HL-60 (cell line): ENCODE data around the gene PITPNC1.

Experiments used
- DNase-seq, 2 experiments: peaks; one replicate each; pipeline ENCODE4 v3.0.0-alpha.2; 2010 to 2020; ENCODE audit warnings: low read depth in 1 of 2, low spot score in 1 of 2
- H3K27ac ChIP-seq: fragments of 250-450 bp; sonication (Bioruptor Pico); replicated peaks from 2 replicates; pipeline ENCODE4 v1.5.1; 2020; ENCODE audit warnings: mild to moderate bottlenecking, moderate library complexity
- H3K27me3 ChIP-seq: fragments of 250-450 bp; sonication (Bioruptor Pico); 2 replicates; pipeline ENCODE4 v1.5.1; 2021; ENCODE audit warnings: mild to moderate bottlenecking, moderate library complexity; ENCODE audit not compliant: insufficient read depth, poor library complexity, severe bottlenecking
- H3K4me3 ChIP-seq: replicated peaks from 2 replicates; pipeline ENCODE4 v1.5.1; 2011; ENCODE audit warnings: mild to moderate bottlenecking, control low read depth, low read length; ENCODE audit not compliant: insufficient read depth
- GABPA ChIP-seq: IDR thresholded peaks from 2 replicates; pipeline ENCODE4 v1.6.1; 2012; ENCODE audit warnings: low read depth
- POLR2AphosphoS5 ChIP-seq: IDR thresholded peaks from 2 replicates; pipeline ENCODE4 v1.6.1; 2012; ENCODE audit warnings: low read depth
- SPI1 ChIP-seq: IDR thresholded peaks from 2 replicates; pipeline ENCODE4 v1.6.1; 2012; ENCODE audit warnings: low read depth, mild to moderate bottlenecking, borderline replicate concordance
- TF ChIP-seq, protein P1 (sequence below): IDR thresholded peaks from 2 replicates; pipeline ENCODE4 v1.6.1; 2012; ENCODE audit warnings: low read depth; ENCODE audit not compliant: insufficient replicate concordance
- TF ChIP-seq, protein P2 (sequence below): IDR thresholded peaks from one replicate; pipeline ENCODE4 v1.5.1; 2011; ENCODE audit warnings: low read length, control low read depth, inconsistent platforms; ENCODE audit not compliant: insufficient read depth

Gene PITPNC1

DNA sequence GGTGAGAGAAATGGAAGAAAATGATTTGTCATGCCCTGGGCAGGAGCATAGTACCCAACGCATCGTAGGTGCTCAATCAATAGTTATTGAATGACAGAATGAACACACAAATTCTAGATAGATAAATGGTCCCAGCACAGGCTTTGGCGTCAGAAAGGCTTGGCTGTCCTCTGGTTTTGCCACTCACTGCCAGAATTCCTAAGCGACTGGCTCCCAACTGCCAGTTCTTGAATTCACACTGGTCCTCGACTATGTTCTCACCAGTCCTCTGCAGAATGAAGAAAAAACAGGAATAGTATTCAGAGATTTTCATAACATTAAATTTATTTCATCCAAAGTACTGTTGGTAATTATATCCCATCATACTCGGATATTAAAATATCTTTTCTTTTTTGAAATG is 177.6 kb downstream of the PITPNC1 start:
- no peak for DNase-seq
- Histone ChIP-seq H3K27ac (no peak overlapping the region), H3K4me3 (no peak overlapping the region), H3K27me3 (no peaks in the 10 kb centered on the region)
- no peak for TF ChIP-seq POLR2AphosphoS5
- TF ChIP-seq, protein P1, sequence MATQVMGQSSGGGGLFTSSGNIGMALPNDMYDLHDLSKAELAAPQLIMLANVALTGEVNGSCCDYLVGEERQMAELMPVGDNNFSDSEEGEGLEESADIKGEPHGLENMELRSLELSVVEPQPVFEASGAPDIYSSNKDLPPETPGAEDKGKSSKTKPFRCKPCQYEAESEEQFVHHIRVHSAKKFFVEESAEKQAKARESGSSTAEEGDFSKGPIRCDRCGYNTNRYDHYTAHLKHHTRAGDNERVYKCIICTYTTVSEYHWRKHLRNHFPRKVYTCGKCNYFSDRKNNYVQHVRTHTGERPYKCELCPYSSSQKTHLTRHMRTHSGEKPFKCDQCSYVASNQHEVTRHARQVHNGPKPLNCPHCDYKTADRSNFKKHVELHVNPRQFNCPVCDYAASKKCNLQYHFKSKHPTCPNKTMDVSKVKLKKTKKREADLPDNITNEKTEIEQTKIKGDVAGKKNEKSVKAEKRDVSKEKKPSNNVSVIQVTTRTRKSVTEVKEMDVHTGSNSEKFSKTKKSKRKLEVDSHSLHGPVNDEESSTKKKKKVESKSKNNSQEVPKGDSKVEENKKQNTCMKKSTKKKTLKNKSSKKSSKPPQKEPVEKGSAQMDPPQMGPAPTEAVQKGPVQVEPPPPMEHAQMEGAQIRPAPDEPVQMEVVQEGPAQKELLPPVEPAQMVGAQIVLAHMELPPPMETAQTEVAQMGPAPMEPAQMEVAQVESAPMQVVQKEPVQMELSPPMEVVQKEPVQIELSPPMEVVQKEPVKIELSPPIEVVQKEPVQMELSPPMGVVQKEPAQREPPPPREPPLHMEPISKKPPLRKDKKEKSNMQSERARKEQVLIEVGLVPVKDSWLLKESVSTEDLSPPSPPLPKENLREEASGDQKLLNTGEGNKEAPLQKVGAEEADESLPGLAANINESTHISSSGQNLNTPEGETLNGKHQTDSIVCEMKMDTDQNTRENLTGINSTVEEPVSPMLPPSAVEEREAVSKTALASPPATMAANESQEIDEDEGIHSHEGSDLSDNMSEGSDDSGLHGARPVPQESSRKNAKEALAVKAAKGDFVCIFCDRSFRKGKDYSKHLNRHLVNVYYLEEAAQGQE, result no peak
- no peak for TF ChIP-seq GABPA
- no peak for TF ChIP-seq SPI1
- TF ChIP-seq, protein P2, sequence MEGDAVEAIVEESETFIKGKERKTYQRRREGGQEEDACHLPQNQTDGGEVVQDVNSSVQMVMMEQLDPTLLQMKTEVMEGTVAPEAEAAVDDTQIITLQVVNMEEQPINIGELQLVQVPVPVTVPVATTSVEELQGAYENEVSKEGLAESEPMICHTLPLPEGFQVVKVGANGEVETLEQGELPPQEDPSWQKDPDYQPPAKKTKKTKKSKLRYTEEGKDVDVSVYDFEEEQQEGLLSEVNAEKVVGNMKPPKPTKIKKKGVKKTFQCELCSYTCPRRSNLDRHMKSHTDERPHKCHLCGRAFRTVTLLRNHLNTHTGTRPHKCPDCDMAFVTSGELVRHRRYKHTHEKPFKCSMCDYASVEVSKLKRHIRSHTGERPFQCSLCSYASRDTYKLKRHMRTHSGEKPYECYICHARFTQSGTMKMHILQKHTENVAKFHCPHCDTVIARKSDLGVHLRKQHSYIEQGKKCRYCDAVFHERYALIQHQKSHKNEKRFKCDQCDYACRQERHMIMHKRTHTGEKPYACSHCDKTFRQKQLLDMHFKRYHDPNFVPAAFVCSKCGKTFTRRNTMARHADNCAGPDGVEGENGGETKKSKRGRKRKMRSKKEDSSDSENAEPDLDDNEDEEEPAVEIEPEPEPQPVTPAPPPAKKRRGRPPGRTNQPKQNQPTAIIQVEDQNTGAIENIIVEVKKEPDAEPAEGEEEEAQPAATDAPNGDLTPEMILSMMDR, result no peak

DNA sequence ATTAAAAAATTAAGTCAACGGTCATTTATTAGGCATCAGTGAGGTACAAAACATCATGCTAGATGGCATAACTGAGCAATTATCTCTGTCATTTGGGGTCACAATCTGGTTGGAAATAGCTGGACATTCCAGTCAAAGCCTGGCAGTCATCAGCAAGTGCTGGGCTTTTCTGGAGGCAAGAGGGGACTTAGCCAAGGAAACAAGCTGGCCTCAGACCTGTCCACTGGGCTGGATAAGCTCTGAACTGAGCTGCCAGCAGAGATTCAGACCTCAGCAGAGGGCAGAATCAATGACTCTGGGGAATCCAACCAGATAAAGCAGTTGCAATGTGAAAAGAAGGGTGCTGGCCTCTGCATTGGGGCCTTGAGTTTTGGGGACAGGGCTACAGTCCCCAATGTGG is 178.8 kb downstream of the PITPNC1 start:
- no peak overlapping the region for H3K4me3 ChIP-seq
- no peaks in the 10 kb centered on the region for H3K27me3 ChIP-seq
- H3K27ac ChIP-seq, result no peak overlapping the region
- DNase-seq, result no peak
- TF ChIP-seq, protein P2, result no peak
- TF ChIP-seq GABPA (no peak), POLR2AphosphoS5 (no peak), SPI1 (no peak)
- TF ChIP-seq, protein P1, result no peak

- DNase-seq, result no peak
- Histone ChIP-seq H3K4me3 (no peak overlapping the region), H3K27ac (no peak overlapping the region), H3K27me3 (no peaks in the 10 kb centered on the region)
- TF ChIP-seq GABPA, result no peak
Measured at GRCh38 chr17:67557052-67557845, 180.2 kb downstream of the PITPNC1 start.

GRCh38 chr17:67557921-67558320 is 180.8 kb downstream of the PITPNC1 start:
- Histone ChIP-seq H3K27ac (no peak overlapping the region), H3K4me3 (no peak overlapping the region), H3K27me3 (no peaks in the 10 kb centered on the region)
- DNase-seq, result no peak
- TF ChIP-seq SPI1 (no peak), GABPA (no peak), POLR2AphosphoS5 (no peak)
- TF ChIP-seq, protein P1, result no peak
- TF ChIP-seq, protein P2, result no peak
